ENCODE measurements around the gene CDH2.

CDH2 gene

GRCh38 chr18:28161608-28162599 is 15.0 kb downstream of the CDH2 start:
- Histone ChIP-seq H3K9me3 (ENCODE audit: low read depth, low read length) (no peaks in the 10 kb centered on the region), H3K4me3 (no peak overlapping the region), H3K36me3 (ENCODE audit: insufficient read depth, low read length) (no peaks in the 10 kb centered on the region), H3K27ac (no peak overlapping the region), H3K9ac (ENCODE audit: insufficient read length) (no peak overlapping the region)
- TF ChIP-seq POLR2AphosphoS5 (IDR thresholded peaks at IDR 0.05; ENCODE audit: borderline replicate concordance, low read depth, low read length) = no peak
- DNase-seq (ENCODE audit: low read depth, low spot score) = no peak

- Histone ChIP-seq H3K36me3 (ENCODE audit: insufficient read depth, low read length) (no peaks in the 10 kb centered on the region), H3K9me3 (ENCODE audit: low read depth, low read length) (no peaks in the 10 kb centered on the region), H3K27ac (no peak overlapping the region), H3K4me3 (no peak overlapping the region), H3K9ac (ENCODE audit: insufficient read length) (no peak overlapping the region)
- TF ChIP-seq FOXP2 (optimal IDR thresholded peaks at IDR 0.05; ENCODE audit: control extremely low read depth, extremely low read length, insufficient read depth) (no peak), POLR2AphosphoS5 (IDR thresholded peaks at IDR 0.05; ENCODE audit: borderline replicate concordance, low read depth, low read length) (no peak), EZH2 (IDR thresholded peaks at IDR 0.05) (no peak)
- DNase-seq (ENCODE audit: low read depth, low spot score) = no peak
Measured at GRCh38 chr18:28159055-28159454, 17.9 kb downstream of the CDH2 start.

GRCh38 chr18:28158083-28158581 is 18.8 kb downstream of the CDH2 start:
- no peak overlapping the region for H3K9ac ChIP-seq (ENCODE audit: insufficient read length)
- TF ChIP-seq FOXP2 (optimal IDR thresholded peaks at IDR 0.05; ENCODE audit: control extremely low read depth, extremely low read length, insufficient read depth) = no peak
- TF ChIP-seq POLR2AphosphoS5 (IDR thresholded peaks at IDR 0.05; ENCODE audit: borderline replicate concordance, low read depth, low read length) = no peak
- TF ChIP-seq EZH2 (IDR thresholded peaks at IDR 0.05) = no peak
- H3K27ac ChIP-seq = no peak overlapping the region

GRCh38 chr18:28153485-28154065 is 23.4 kb downstream of the CDH2 start:
- Histone ChIP-seq H3K27ac (no peak overlapping the region), H3K9ac (ENCODE audit: insufficient read length) (no peak overlapping the region)
- DNase-seq (ENCODE audit: low read depth, low spot score) = no peak

More at GRCh38 chr18:28158083-28158581, 18.8 kb downstream of the CDH2 start:
- H3K9me3 ChIP-seq (ENCODE audit: low read depth, low read length) = no peaks in the 10 kb centered on the region
- no peak overlapping the region for H3K4me3 ChIP-seq
- H3K36me3 ChIP-seq (ENCODE audit: insufficient read depth, low read length) = no peaks in the 10 kb centered on the region
- no peak for DNase-seq (ENCODE audit: low read depth, low spot score)

GRCh38 chr18:28152754-28153153 is 24.2 kb downstream of the CDH2 start:
- Histone ChIP-seq H3K36me3 (ENCODE audit: insufficient read depth, low read length) (no peaks in the 10 kb centered on the region), H3K9ac (ENCODE audit: insufficient read length) (no peak overlapping the region), H3K4me3 (no peak overlapping the region), H3K27ac (no peak overlapping the region), H3K9me3 (ENCODE audit: low read depth, low read length) (no peaks in the 10 kb centered on the region)
- TF ChIP-seq FOXP2 (optimal IDR thresholded peaks at IDR 0.05; ENCODE audit: control extremely low read depth, extremely low read length, insufficient read depth) (no peak), POLR2AphosphoS5 (IDR thresholded peaks at IDR 0.05; ENCODE audit: borderline replicate concordance, low read depth, low read length) (no peak), EZH2 (IDR thresholded peaks at IDR 0.05) (no peak)
- no peak for DNase-seq (ENCODE audit: low read depth, low spot score)

More at GRCh38 chr18:28153485-28154065, 23.4 kb downstream of the CDH2 start:
- TF ChIP-seq EZH2 (IDR thresholded peaks at IDR 0.05) = no peak
- TF ChIP-seq POLR2AphosphoS5 (IDR thresholded peaks at IDR 0.05; ENCODE audit: borderline replicate concordance, low read depth, low read length) = no peak
- no peak for TF ChIP-seq FOXP2 (optimal IDR thresholded peaks at IDR 0.05; ENCODE audit: control extremely low read depth, extremely low read length, insufficient read depth)
- H3K9me3 ChIP-seq (ENCODE audit: low read depth, low read length) = no peaks in the 10 kb centered on the region
- no peaks in the 10 kb centered on the region for H3K36me3 ChIP-seq (ENCODE audit: insufficient read depth, low read length)
- H3K4me3 ChIP-seq = no peak overlapping the region

- Histone ChIP-seq H3K9ac (ENCODE audit: insufficient read length) (no peak overlapping the region), H3K4me3 (no peak overlapping the region), H3K27ac (no peak overlapping the region), H3K36me3 (ENCODE audit: insufficient read depth, low read length) (no peaks in the 10 kb centered on the region), H3K9me3 (ENCODE audit: low read depth, low read length) (no peaks in the 10 kb centered on the region)
- no peak for DNase-seq (ENCODE audit: low read depth, low spot score)
- no peak for TF ChIP-seq FOXP2 (optimal IDR thresholded peaks at IDR 0.05; ENCODE audit: control extremely low read depth, extremely low read length, insufficient read depth)
- TF ChIP-seq EZH2 (IDR thresholded peaks at IDR 0.05) = no peak
- TF ChIP-seq POLR2AphosphoS5 (IDR thresholded peaks at IDR 0.05; ENCODE audit: borderline replicate concordance, low read depth, low read length) = no peak
Measured at GRCh38 chr18:28152354-28152753, 24.6 kb downstream of the CDH2 start.

- no peak overlapping the region for H3K4me3 ChIP-seq
Measured at GRCh38 chr18:28151434-28151833, 25.5 kb downstream of the CDH2 start.

GRCh38 chr18:28150925-28151324 is 26.0 kb downstream of the CDH2 start:
- Histone ChIP-seq H3K9ac (ENCODE audit: insufficient read length) (no peak overlapping the region), H3K4me3 (no peak overlapping the region), H3K9me3 (ENCODE audit: low read depth, low read length) (no peaks in the 10 kb centered on the region), H3K27ac (no peak overlapping the region), H3K36me3 (ENCODE audit: insufficient read depth, low read length) (no peaks in the 10 kb centered on the region)
- TF ChIP-seq EZH2 (IDR thresholded peaks at IDR 0.05) (no peak), POLR2AphosphoS5 (IDR thresholded peaks at IDR 0.05; ENCODE audit: borderline replicate concordance, low read depth, low read length) (no peak), FOXP2 (optimal IDR thresholded peaks at IDR 0.05; ENCODE audit: control extremely low read depth, extremely low read length, insufficient read depth) (no peak)
- DNase-seq (ENCODE audit: low read depth, low spot score) = no peak

More at GRCh38 chr18:28151434-28151833, 25.5 kb downstream of the CDH2 start:
- no peaks in the 10 kb centered on the region for H3K36me3 ChIP-seq (ENCODE audit: insufficient read depth, low read length)
- no peak overlapping the region for H3K9ac ChIP-seq (ENCODE audit: insufficient read length)
- TF ChIP-seq EZH2 (IDR thresholded peaks at IDR 0.05) (no peak), FOXP2 (optimal IDR thresholded peaks at IDR 0.05; ENCODE audit: control extremely low read depth, extremely low read length, insufficient read depth) (no peak), POLR2AphosphoS5 (IDR thresholded peaks at IDR 0.05; ENCODE audit: borderline replicate concordance, low read depth, low read length) (no peak)
- no peaks in the 10 kb centered on the region for H3K9me3 ChIP-seq (ENCODE audit: low read depth, low read length)
- no peak overlapping the region for H3K27ac ChIP-seq
- DNase-seq (ENCODE audit: low read depth, low spot score) = no peak

Data from SK-N-MC (cell line).